Endothelial cell (in vitro differentiated cells): Measurements from ENCODE around the gene CD276. TPM values are rescaled to one million over a fixed set of nuclear protein-coding genes. Genes with fewer than 3 reads are reported as not detected.
A peak's percentile ranks its signal among the peaks of the same experiment; 100 is the strongest.

ENCODE experiments used
- DNase-seq: peaks from one replicate; pipeline ENCODE4 v3.0.0; 2021; ENCODE audit warnings: low spot score
- H3K27ac Mint-ChIP-seq: one replicate; pipeline ENCODE4 v1.8.0; 2021; ENCODE audit warnings: mixed read lengths, inconsistent platforms; ENCODE audit not compliant: unreplicated experiment
- H3K27me3 Mint-ChIP-seq: one replicate; pipeline ENCODE4 v1.8.0; 2021; ENCODE audit warnings: mild to moderate bottlenecking, moderate library complexity, mixed read lengths, inconsistent platforms; ENCODE audit not compliant: unreplicated experiment
- H3K36me3 Mint-ChIP-seq: one replicate; pipeline ENCODE4 v1.8.0; 2021; ENCODE audit warnings: mild to moderate bottlenecking, low read depth, mixed read lengths, inconsistent platforms; ENCODE audit not compliant: unreplicated experiment
- H3K4me1 Mint-ChIP-seq: one replicate; pipeline ENCODE4 v1.8.0; 2021; ENCODE audit warnings: mild to moderate bottlenecking, mixed read lengths, inconsistent platforms; ENCODE audit not compliant: unreplicated experiment
- H3K4me3 Mint-ChIP-seq: one replicate; pipeline ENCODE4 v1.8.0; 2021; ENCODE audit warnings: mild to moderate bottlenecking, mixed read lengths, inconsistent platforms; ENCODE audit not compliant: unreplicated experiment
- H3K9me3 Mint-ChIP-seq: one replicate; pipeline ENCODE4 v1.8.0; 2021; ENCODE audit warnings: mixed read lengths, inconsistent platforms; ENCODE audit not compliant: unreplicated experiment
- total RNA-seq: library from RNA; stranded (reverse); fragmentation: NEBNext Ultra II Directional; extraction: Animal tissue kit (Norgen Biotek cat#: 25700); gene quantifications from one replicate; pipeline ENCODE4 v1.2.1, GENCODE V29; 2021; ENCODE audit not compliant: unreplicated experiment
- TF ChIP-seq, protein P1 (sequence below): fragments of 200-600 bp; sonication (generic); IDR thresholded peaks from one replicate; pipeline ENCODE4 v1.5.0; 2021; ENCODE audit warnings: antibody characterized with exemption; ENCODE audit not compliant: unreplicated experiment

The CD276 gene
- total RNA-seq, 1 donor from 2014 or later, result 552 TPM

DNA sequence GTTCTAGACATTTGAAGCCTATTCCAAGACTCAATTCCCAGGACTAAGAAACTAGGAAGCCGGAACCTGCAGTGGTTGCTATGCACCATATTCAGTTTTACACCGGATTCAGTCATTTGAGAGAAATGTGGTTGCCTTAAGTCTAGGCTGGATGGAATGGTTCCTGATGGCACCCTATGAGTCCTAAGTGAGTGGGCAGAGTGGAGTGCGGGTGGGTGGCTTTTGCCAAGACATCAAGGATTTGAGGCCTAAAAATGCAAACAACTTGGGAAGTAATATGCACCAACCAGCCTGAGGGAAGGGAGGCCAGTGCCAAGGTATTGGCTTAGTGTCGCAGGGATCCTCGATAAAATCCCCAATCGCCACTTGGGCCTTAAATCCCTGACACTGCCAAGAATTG, 4.2 kb upstream of the CD276 start:
- no peak overlapping the region for H3K4me3 Mint-ChIP-seq

DNA sequence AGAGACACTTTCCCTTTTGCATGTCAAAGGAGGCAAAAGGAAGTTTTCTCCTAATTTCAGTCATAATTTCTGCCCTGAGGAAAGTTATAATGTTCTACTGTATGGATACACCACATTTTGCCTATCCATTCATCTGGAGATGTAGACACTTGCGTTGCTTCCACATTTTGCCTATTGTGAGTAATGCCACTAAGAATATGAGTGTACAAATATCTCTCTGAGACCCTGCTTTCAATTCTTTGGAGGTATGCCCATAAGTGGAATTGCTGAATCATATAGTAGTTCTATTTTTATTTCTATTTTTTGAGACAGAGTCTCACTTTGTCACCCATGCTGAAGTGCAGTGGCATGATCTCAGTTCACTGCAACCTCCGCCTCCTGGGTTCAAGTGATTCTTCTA, 3.6 kb upstream of the CD276 start:
- no peak overlapping the region for H3K27ac Mint-ChIP-seq
- H3K36me3 Mint-ChIP-seq, result peaks cover 4% of the 10 kb centered on the region
- no peak overlapping the region for H3K4me3 Mint-ChIP-seq
- no peaks in the 10 kb centered on the region for H3K9me3 Mint-ChIP-seq
- TF ChIP-seq, protein P1, sequence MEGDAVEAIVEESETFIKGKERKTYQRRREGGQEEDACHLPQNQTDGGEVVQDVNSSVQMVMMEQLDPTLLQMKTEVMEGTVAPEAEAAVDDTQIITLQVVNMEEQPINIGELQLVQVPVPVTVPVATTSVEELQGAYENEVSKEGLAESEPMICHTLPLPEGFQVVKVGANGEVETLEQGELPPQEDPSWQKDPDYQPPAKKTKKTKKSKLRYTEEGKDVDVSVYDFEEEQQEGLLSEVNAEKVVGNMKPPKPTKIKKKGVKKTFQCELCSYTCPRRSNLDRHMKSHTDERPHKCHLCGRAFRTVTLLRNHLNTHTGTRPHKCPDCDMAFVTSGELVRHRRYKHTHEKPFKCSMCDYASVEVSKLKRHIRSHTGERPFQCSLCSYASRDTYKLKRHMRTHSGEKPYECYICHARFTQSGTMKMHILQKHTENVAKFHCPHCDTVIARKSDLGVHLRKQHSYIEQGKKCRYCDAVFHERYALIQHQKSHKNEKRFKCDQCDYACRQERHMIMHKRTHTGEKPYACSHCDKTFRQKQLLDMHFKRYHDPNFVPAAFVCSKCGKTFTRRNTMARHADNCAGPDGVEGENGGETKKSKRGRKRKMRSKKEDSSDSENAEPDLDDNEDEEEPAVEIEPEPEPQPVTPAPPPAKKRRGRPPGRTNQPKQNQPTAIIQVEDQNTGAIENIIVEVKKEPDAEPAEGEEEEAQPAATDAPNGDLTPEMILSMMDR, result no peak
- H3K27me3 Mint-ChIP-seq, result peaks cover 2% of the 10 kb centered on the region
- peaks cover 36% of the 10 kb centered on the region for H3K4me1 Mint-ChIP-seq
- DNase-seq, result no peak

More for the DNA sequence above, 4.2 kb upstream of the CD276 start:
- Mint-ChIP-seq H3K27ac (no peak overlapping the region), H3K9me3 (no peaks in the 10 kb centered on the region), H3K4me1 (peaks cover 30% of the 10 kb centered on the region), H3K36me3 (no peaks in the 10 kb centered on the region), H3K27me3 (peaks cover 2% of the 10 kb centered on the region)
- TF ChIP-seq, protein P1, result no peak
- DNase-seq, result no peak

DNA sequence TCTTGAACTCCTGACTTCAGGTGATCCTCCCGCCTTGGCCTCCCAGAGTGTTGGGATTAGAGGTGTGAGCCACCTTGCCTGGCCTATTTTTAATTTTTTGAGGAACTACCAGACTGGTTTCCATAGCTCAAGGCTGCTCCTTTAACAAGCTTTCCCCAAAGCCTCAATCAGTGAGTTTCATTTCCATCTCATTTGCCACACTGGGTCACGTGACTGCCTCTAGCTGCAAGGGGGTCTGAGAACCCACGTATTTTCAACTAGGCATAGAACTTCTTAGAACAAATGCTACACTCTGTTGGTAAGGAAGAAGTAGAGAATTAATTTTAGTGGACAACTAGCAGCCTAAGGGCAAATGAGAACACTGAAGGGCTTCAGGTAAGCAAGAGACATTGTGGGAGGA, 3.1 kb upstream of the CD276 start:
- Mint-ChIP-seq H3K9me3 (no peaks in the 10 kb centered on the region), H3K27ac (no peak overlapping the region), H3K27me3 (peaks cover 5% of the 10 kb centered on the region), H3K4me3 (no peak overlapping the region), H3K36me3 (peaks cover 8% of the 10 kb centered on the region), H3K4me1 (peaks cover 41% of the 10 kb centered on the region)
- DNase-seq, result no peak
- TF ChIP-seq, protein P1, result no peak

DNA sequence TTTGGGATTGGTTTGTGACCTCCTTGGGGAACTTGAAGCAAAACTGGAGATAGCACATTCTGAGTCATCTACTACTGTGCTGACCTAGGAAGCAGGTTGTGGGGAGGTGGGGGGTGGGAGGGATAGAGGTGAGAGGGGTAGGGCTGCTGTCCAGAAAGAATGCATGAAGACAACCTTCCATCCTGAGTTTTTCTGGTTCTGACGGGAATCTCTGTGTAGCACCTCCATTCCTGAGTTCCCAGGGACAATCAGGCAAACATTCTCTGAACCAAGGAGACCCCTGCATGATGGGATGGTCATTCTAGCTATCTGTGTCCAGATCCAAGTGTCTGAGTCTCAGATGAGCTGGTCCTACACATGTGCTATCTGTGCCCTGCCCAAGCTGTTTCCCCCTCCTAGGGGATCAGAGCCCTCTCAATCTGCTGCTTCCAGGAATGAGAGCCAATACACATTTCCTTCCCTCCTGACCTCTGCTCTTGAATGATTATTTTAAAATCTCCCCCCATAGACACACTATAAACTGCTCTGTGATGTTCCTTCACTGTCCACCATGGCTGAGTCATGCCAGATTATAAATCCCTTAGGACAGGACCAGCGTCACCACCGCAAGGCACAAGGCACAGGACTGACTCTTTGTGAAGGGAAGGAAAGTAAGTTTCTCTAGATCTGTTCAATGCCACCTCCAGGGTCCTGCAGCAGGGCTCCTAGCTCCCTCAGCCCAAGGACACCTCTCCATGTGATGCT, 2.2 kb upstream of the CD276 start:
- Mint-ChIP-seq H3K27me3 (peaks cover 9% of the 10 kb centered on the region), H3K4me1 (peaks cover 51% of the 10 kb centered on the region), H3K36me3 (peaks cover 8% of the 10 kb centered on the region), H3K4me3 (no peak overlapping the region), H3K27ac (no peak overlapping the region), H3K9me3 (no peaks in the 10 kb centered on the region)
- no peak for DNase-seq
- TF ChIP-seq, protein P1, result no peak

DNA sequence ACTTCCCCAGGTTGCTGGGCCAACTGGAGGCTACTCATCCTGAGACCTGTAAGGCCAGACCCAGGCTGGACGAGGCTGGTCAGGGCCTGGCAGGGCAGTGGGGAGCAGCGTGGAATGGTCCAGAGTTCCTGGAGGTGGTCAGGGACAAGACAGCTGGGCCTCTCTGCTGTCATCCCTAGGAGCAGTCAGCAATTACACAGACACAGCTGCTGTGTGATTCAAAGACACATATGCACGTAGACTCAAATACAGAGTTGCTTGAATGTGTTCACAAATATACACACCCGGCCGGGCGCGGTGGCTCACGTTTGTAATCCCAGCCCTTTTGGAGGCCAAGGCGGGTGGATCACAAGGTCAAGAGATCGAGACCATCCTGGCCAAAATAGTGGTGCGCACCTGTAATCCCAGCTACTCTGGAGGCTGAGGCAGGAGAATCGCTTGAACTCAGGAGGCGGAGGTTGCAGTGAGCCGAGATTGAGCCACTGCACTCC, 1.5 kb upstream of the CD276 start:
- Mint-ChIP-seq H3K27ac (peak overlapping the region; percentile 89), H3K4me3 (peak overlapping the region; percentile 94), H3K4me1 (peaks cover 55% of the 10 kb centered on the region), H3K36me3 (peaks cover 8% of the 10 kb centered on the region), H3K9me3 (no peaks in the 10 kb centered on the region), H3K27me3 (peaks cover 9% of the 10 kb centered on the region)
- no peak for DNase-seq
- TF ChIP-seq, protein P1, result no peak
